HG03558 (cell line): ENCODE data around the gene ITM2B.

Experiments
- ATAC-seq: cut with Tn5 transposase; IDR thresholded peaks from one replicate; pipeline ENCODE4 v1.9.1; 2021; ENCODE audit warnings: moderate number of reproducible peaks; ENCODE audit not compliant: unreplicated experiment; ENCODE audit errors: extremely low read depth

The ITM2B gene

DNA sequence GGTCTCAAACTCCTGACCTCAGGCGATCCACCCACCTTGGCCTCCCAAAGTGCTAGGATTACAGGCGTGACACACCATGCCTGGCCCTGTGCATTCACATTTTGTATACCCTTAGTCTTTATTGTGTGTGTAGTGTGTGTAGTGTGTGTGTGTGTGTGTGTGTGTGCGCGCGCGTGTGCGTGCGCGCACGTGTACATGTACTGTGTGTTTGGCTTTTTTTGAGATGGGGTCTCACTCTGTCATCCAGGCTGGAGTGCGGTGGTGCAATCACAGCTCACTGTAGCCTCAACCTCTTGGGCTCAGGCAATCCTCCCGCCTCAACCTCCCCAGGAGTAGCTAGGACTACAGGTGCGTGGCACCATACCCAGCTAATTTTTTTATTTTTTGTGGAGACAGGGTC, 22.1 kb downstream of the ITM2B start:
- no peak for ATAC-seq

DNA sequence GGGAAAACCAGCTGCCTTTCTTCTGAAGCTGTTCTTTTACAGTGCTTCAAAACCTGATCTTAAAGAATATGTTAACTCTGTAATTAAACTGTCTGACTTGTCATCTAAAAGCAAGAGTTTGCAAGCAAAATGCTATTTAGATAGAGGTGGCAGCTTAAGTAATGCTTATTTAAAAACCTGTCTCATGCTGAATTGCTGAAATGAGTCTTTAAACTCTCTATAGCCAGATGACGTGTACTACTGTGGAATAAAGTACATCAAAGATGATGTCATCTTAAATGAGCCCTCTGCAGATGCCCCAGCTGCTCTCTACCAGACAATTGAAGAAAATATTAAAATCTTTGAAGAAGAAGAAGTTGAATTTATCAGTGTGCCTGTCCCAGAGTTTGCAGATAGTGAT, 22.9 kb downstream of the ITM2B start:
- no peak for ATAC-seq

DNA sequence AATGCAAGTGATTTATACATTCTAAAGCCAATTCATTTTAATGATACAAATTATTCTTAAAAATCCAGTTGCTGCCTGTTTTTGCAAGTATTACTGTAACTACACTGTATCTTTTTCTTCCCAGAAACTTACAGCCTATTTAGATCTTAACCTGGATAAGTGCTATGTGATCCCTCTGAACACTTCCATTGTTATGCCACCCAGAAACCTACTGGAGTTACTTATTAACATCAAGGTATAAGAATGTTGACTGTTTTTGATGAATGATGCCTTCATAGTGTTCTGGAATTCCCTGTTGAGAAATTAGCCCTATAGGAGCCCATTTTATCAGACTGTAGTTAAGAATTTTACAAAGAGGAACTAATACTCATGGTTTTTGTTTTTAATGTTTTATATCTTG, 25.0 kb downstream of the ITM2B start:
- no peak for ATAC-seq

DNA sequence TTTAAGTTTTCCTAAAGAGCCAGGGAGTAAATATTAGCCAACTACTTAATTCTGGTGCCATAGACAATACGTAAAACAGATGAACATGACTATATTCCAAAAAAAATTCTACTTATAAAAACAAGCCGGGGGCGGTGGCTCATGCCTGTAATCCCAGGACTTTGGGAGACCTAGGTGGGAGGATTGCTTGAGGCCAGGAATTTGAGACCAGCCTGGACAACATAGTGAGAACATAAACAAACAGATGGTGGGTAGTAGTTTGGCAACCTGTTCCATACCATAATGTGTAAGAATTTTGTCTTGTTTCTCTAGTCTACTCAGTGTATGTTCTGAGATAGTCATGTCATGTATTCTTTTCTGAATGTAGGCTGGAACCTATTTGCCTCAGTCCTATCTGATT, 25.4 kb downstream of the ITM2B start:
- no peak for ATAC-seq

DNA sequence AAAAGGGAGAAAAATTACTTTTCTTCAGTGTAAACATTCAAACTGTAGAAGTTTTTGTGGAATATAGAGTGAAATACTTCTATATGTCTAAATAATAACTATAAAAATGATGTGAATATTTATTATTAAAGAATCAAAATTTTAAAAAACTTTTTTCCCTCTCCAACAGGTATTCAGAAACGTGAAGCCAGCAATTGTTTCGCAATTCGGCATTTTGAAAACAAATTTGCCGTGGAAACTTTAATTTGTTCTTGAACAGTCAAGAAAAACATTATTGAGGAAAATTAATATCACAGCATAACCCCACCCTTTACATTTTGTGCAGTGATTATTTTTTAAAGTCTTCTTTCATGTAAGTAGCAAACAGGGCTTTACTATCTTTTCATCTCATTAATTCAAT, 28.0 kb downstream of the ITM2B start:
- ATAC-seq: no peak

DNA sequence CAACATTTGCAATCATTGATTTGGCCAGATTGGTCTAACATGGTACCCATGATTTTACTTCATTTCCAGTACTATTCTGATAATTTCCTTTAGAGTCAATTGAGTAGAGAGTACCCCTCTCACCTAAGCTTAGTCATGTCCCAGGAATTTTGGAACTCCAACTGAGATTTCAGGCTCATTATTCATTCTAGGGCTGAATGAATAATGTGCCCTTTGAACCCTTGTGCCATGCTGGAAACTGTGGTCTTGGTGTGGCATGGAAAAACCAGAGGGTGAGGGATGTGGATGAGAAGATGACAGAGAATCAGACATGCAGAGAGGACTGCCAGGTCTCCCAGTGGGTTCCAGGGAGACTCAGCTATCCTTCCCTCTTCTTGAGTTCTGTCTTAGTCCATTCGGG, 30.2 kb downstream of the ITM2B start:
- ATAC-seq: no peak

DNA sequence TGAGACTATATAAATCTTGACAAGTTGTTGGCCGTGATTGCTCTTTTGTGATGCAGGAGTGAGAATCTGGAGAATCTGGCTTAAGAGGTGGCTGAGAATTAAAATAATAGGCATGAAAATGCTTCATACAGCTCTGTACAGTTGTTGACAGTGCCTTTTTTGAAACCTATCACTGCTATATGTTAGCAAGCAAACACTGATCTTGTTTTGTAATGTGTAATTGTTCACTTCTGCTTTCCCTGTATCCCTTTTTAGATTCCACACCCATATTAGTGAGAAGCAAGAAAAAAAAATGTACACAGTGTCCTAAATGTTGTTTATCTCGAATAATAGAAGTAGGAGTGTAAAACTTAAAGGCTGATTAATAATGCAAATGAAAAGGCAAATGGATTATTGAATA, 31.1 kb downstream of the ITM2B start:
- ATAC-seq: no peak

DNA sequence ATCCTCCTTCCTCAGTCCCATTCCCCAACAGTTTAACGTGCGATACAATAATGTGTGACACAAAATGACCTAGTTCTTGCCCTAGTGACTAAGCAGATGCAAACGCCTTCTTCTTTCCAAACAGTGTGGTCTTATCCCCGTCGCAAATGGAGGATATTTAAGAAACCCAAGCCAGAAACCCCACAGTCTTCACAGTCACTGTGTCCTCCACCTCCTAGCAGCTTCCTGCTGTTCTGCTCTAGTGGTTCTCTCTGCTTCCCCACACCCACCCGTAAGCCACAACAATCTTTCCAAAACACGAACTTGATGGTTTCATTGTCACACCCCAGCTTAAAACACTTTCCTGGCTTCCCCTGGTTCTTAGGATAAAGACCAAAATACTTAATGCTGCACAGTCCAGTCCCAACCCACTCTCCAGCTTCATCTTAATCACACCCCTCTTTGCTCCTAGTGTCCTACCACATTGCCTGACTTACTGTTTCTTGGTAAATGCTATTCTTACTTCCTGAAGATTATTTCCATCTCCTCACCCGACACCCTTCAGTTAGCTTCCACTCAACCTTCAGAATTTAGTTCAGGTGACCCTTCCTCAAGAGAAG, 32.3 kb downstream of the ITM2B start:
- no peak for ATAC-seq

DNA sequence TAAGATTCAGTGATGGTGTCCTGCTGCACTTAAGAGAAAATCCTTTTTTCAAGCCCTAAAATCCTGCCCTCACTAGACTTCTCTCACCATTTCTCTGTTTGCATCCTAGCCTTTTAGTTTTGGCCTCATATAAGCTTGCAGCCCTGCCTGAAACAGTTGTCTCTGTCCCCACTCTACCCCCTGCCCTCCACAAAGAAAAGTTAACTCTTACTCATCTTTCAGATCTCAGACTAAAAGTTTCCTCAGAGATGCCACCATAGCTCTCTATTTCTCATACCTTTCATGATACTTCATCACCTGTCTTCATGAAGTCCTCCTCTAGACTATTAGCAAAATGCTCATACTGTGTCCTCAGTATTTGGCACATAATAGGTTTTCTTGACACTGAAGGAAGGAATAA, 33.1 kb downstream of the ITM2B start:
- no peak for ATAC-seq

DNA sequence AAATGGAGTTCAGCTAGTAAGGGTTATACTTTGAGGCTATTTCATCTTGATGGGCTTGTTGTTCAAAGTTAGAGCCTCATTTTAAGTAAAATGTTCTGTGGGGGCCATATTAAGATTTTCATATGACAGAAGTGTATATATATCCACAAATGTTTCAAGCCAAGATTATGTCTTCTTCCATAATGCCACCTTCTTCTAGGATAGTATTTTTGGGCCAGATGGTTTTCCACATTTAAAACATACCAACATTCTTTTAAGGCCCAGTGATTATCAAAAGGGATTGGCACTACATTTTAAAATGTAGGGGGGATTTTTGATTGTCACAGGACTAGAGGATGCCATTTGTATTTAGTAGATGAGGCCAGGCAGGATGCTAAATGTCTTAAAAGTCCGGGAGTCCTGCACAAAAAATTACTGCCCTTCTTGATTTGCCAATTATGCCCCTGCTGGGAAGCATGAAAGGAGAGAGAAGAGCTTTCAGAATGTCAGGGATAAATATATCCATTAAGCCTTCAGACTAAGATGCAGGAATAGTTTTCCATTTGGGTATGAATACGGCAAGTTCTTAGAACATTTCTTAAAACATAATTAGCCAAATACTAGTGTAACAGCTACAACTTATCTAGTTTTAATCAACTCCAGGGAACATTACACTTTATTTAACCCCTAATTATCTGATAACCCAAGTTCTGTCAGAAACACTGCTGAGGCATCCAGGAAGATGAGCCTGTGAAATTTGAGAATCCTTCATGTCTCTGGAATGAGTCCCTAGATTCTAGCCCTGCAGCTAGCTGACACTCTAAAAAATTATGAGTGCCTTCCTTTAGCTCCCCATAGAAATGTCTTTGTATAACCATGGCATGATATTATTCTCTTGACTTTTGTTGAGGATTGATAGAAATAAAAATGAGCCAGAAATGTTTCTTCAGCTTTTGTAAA, 34.0 kb downstream of the ITM2B start:
- ATAC-seq: no peak

DNA sequence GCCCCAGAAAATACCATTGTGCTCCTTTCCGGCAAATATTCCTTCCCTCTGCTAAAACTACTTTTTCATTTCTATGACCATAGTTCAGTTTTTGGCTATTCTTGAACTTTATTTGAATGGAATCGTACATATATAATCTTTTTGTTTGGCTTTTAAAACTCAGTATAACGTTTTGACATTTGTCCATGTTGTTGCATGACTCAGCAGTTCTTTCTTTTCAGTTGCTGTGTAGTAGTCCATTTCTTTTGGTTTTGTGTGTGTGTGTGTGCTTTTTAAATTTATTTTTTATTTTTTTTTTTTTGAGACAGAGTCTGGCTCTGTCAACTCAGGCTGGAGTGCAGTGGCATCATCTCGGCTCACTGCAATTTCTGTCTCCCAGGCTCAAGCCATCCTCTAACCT, 35.0 kb downstream of the ITM2B start:
- ATAC-seq: no peak

DNA sequence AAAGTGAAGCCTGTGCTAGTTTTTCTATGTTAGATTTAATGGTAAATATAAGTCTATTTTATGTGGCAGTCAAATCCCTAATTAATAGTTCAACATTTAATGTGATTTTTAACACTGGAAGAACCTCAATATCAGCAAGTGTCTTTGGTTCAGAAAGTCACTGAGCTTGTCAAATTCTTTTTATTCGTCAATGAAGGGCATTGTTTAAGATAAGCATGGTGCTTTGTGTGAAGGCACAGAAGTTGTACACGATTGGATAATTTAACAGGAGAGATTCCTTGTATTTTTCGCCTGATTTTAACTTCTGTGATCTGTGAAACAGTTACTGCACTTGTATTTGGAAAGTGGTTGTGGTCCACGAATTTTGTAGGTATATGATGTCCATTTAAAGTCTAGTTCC, 40.3 kb downstream of the ITM2B start:
- ATAC-seq: no peak

DNA sequence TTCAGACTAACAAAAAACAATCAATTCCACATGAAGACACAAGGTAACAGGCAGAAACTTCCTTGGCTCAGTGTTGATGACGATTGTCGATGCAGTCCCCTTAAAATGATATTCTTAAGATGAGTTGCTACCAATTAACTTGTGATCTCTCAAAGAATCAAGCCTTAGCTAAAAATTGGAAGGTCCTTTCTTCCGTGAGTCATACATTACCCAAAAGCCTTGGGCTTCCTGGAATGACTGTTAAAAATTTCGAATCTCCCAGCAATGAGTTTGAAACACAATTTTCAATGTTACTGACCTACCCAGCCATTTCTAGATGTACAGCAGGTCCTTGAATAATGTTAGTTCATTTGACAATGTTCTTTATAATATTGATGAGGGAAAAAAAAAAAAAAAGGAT, 42.5 kb downstream of the ITM2B start:
- no peak for ATAC-seq

DNA sequence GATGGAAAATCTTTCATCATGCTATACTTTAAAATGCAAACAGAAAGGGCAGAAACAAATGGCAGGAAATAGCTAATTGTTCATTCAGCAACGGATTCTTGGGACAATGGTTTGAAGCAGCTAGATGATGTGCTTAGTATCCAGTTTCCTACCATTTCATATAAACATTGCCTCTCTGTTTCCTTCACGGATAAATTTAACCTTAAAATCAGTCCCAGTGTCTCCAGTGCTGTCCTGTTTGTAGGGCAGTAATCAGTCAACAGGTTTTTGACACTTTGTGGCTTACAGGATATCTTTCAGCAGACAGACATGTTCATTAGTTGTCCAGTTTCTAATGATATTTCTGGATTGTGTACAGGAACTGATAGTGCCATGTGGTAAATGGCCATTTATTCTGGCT, 45.8 kb downstream of the ITM2B start:
- ATAC-seq: no peak

DNA sequence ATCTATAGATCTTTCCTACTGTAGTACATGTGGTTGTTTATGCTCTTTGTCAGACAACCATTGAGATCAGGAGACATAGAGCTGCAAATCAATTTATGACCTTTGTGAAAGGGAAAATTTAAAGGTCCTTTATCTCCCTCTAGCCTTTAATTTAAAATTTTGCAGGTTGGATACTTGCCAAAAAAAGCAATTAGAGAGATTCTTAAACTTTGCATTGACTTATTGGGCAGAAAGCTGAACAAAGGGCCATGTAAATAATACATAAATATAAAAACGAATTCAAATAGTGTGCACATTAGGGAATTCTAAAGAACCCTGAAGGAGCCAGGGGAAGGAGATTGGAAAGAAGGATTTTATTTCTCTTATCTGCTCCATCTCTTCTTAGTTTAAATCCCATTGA, 48.5 kb downstream of the ITM2B start:
- no peak for ATAC-seq

DNA sequence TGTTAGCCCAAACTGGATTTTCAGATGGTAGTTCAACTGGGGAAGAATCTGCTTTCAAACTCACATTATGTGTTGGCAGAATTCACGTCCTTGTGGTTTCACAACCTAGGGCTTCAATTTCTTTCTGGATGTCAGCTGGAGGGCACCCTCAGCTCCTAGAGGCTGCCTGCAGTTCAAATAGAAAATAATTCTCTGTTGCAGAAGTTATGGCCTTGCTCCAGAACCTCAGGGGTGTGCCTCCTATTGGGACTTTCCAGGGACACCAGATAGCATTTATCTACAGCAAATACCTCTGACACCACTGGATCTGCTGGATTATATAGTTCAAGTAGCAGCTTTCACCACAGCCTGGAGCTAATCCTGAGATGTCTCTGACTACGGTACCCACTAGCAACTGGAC, 58.7 kb downstream of the ITM2B start:
- ATAC-seq: no peak

DNA sequence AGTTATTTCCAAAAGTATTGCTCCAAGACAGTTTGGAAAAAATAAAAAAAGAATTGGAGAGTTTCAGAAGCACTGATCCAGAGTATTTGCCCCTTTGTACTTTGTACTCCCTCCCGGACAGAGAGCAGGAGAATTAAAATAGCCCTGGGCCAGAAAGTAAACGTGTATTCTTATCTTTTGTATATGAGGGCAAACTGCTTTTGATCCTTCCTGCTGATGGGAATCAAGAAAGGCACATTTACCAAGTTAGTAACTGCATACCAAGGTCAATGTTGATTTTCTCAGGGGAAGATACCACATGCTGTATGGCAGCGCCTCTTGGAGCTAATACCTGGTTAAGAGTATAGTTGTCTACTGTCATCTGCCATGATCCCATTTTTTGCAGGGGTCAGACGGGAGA, 59.6 kb downstream of the ITM2B start:
- no peak for ATAC-seq

DNA sequence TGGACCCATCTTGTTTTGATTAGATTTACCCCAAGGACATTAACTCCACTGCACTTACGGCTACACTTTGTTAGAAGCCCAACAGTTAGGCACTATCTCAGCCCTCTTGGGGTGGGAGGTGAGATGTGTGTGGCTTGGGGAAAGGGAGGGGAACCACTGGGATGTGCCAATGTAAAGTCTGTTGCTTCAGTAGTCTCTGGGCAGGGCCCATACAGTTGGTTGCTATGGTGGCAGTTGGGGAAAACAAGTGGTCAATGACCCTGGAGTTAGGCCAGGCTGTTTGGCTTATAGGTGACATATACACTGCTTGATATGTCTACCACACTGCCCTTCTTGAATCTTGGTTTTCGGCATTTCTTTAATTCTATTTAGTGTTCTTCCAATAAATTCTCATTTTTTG, 61.6 kb downstream of the ITM2B start:
- ATAC-seq: no peak

DNA sequence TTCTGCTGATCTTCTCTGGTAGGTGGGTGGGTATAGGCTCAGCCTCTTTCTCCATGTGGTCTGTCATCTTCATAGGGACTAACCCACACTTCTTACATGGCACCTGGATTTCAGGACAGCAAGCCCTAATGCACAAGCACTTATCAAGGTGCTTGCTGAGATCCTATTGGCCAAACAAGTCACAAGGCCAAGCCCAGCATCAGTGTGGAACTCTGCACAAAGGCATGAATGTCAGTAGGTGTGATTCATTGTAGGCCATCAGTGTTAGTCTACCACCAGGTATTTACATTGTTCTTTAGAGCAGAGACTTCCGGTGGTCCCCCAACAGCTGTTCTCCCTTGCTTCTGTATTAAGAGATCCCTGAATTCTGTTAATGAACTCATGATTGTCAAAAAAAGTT, 62.3 kb downstream of the ITM2B start:
- ATAC-seq: no peak

DNA sequence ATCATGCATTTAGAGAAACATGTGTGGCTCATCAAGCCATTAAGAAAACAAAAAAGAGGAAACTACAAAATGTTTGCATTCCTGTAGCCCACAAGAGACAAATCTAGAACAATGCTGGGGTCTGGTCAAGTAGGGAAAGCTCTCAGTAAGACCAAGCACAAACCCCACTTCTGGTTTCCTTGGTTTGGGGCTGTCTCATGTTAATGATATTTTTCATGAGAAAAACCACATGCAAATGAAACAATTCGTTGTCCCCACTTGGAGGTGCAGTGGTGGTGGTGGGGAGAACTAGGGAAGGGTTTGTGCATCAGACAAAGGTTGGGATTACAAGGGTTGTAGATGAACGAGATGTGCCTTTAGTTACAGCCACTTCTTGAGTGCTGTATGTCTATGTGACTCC, 63.5 kb downstream of the ITM2B start:
- ATAC-seq: no peak

DNA sequence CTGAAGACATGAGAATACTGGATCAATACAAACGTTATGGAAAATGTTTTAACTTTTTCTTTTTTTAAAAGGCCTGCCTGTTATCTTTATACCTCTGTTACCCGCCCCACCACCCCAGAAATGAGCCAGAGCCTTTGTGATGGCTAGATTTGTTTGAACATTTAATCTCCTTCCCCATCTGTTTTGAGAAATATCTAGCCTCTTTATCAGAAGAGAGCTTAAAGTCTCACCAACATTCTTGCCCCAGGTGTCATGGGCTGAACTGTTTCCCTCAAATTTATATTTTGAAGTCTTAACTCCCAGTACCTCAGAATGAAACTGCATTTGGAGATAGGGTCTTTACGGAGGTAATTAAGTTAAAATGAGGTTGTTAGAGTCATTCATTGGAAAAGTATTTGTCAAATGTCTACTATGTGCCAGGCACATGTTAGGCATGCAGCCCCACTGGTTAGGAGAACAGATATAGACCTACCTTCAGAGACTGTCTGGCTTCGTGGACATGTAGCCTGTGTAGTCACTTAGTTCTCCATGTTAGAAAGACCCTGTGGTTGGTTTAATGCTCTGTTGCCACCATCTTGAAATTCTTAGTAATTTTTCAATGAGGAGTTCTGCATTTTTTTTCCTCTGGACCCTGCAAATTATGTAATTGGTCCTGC, 64.3 kb downstream of the ITM2B start:
- ATAC-seq: no peak

DNA sequence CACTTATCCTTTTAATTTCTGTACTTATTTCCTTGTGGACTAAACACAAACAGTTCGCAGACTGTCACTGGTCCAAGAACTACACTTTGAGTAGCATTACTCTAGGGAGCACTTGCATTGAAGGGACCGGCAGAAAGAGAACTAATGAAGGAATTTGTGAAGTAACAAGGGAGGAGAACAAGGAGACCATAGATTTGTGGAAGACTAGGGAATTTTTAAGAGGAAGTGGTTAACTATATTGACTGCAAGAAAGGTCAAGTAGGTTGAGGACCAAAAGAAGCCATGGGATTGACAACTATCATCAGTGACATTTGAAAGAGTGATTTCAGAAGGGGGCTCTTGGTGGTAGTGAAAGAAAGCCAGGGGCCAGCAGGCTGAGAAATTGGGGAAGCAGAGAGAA, 66.6 kb downstream of the ITM2B start:
- ATAC-seq: no peak
